Gastroesophageal sphincter (tissue), 3 donors: ENCODE measurements around the gene SETD7.

ENCODE experiments used
- POLR2A ChIP-seq, 2 donors: fragments of 450-650 bp; IDR thresholded peaks; one replicate each; pipeline ENCODE4 v1.6.1; 2017; ENCODE audit warnings: antibody characterized with exemption in 2 of 2, mild to moderate bottlenecking in 2 of 2, moderate library complexity in 1 of 2
- POLR2AphosphoS5 ChIP-seq: sonication (generic); formaldehyde crosslinking; IDR thresholded peaks from one replicate; pipeline ENCODE4 v1.6.1; 2017; ENCODE audit warnings: antibody characterized with exemption
- TF ChIP-seq, protein P1 (sequence below), 4 experiments: fragments of 200-600 bp in 2 of 4; fragments of 450-650 bp in 2 of 4; sonication (generic) in 1 of 4; IDR thresholded peaks; one replicate each; pipeline ENCODE4 v1.5.1; 2017 to 2019; ENCODE audit warnings: antibody characterized with exemption in 4 of 4, mild to moderate bottlenecking in 2 of 4, moderate library complexity in 2 of 4

- TF ChIP-seq POLR2AphosphoS5: no peak
- TF ChIP-seq, protein P1, sequence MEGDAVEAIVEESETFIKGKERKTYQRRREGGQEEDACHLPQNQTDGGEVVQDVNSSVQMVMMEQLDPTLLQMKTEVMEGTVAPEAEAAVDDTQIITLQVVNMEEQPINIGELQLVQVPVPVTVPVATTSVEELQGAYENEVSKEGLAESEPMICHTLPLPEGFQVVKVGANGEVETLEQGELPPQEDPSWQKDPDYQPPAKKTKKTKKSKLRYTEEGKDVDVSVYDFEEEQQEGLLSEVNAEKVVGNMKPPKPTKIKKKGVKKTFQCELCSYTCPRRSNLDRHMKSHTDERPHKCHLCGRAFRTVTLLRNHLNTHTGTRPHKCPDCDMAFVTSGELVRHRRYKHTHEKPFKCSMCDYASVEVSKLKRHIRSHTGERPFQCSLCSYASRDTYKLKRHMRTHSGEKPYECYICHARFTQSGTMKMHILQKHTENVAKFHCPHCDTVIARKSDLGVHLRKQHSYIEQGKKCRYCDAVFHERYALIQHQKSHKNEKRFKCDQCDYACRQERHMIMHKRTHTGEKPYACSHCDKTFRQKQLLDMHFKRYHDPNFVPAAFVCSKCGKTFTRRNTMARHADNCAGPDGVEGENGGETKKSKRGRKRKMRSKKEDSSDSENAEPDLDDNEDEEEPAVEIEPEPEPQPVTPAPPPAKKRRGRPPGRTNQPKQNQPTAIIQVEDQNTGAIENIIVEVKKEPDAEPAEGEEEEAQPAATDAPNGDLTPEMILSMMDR (IDR thresholded peaks at IDR 0.05): no peak
- no peak for TF ChIP-seq POLR2A (IDR thresholded peaks at IDR 0.05)
Observed at GRCh38 chr4:139451997-139452396, 104.0 kb downstream of the SETD7 start.
